ENCODE data around the gene LARGE1. TPM values are rescaled to one million over a fixed set of nuclear protein-coding genes. Genes with fewer than 3 reads are reported as not detected.

Gene LARGE1
- total RNA-seq, 2 experiments from 2014 or later: 0.81 to 2.0 TPM

DNA sequence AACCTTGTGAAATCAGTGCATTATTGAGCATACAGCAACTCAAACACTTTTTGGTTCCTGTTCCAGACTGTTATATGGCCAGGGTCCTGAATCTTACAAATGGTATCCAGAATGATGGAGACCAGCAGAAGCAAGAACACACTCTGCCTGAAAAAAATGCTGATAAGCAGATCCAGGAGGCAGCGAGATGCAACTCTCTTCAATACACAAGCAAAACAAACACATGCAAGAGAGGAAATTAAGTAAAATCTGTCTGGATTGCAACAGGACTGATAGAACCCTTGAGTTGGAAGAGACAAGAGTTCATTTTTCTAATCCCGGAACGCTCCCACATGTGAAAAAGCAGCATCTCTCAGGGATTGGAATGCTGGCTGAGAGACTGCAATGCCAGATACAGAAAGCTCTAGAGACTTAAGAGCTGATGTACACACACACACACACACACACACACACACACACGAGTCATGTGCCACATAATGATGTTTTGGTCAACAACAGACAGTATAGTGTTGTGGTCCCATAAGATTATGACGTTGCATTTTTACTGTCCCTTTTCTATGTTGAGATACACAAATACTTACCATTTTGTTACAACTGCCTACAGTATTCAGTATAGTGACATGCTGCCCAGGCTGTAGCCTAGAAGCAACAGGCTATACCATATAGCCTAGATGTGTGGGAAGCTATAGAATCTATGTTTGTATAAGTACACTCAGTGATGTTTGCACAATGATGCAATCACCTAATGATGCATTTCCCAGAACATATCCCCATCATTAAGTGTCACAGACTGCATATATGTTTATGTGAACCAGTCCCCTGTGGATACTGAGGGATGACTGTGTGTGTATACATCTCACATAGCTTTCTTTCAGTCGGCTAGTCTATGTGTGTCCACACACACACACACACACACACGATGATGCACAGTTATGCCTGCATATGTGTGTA is 406.6 kb downstream of the LARGE1 start:
- CTCF ChIA-PET: no interaction called here
- H3K4me1 Mint-ChIP-seq (ENCODE audit: low read depth): no peaks in the 10 kb centered on the region
- H3K27ac Mint-ChIP-seq: no peak overlapping the region
- DNase-seq: no peak
- no peaks in the 10 kb centered on the region for H3K9me3 Mint-ChIP-seq
- no peaks in the 10 kb centered on the region for H3K27me3 Mint-ChIP-seq
- H3K36me3 Mint-ChIP-seq: no peaks in the 10 kb centered on the region
- intact Hi-C loops (cut with micrococcal nuclease): no loop called here
- no peak overlapping the region for H3K4me3 Mint-ChIP-seq
- POLR2A ChIA-PET: no interaction called here

- no peak for DNase-seq
- ChIA-PET CTCF (no interaction called here), POLR2A (no interaction called here)
- H3K27ac Mint-ChIP-seq: no peak overlapping the region
- H3K27me3 Mint-ChIP-seq: no peaks in the 10 kb centered on the region
- H3K4me3 Mint-ChIP-seq: no peak overlapping the region
- no peaks in the 10 kb centered on the region for H3K4me1 Mint-ChIP-seq (ENCODE audit: low read depth)
- intact Hi-C loops (cut with micrococcal nuclease): no loop called here
- H3K9me3 Mint-ChIP-seq: no peaks in the 10 kb centered on the region
- H3K36me3 Mint-ChIP-seq: no peaks in the 10 kb centered on the region
Observed at GRCh38 chr22:33512908-33513307, 407.4 kb downstream of the LARGE1 start.

DNA sequence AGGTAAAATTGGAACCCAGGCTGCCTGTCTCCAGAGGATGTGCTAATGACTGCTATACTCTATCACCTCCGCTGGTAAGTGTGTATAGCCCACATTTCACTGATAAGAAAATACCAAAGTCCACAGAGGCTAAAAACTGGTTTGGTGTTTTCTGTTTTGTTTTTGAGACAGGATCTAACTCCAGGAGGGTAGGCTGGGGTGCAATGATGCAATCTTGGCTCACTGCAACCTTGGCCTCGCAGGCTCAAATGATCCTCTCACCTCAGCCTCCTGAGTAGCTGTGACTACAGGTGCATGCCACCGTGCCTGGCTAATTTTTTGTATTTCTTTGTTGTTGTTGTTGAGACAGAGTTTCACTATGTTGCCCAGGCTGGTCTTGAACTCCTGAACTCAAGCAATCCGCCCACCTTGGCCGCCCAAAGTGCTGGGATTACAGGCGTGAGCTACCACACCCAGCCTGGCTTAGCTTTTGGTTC is 409.8 kb downstream of the LARGE1 start:
- Mint-ChIP-seq H3K36me3 (no peaks in the 10 kb centered on the region), H3K4me3 (no peak overlapping the region), H3K9me3 (no peaks in the 10 kb centered on the region), H3K27me3 (no peaks in the 10 kb centered on the region), H3K4me1 (ENCODE audit: low read depth) (no peaks in the 10 kb centered on the region), H3K27ac (no peak overlapping the region)
- DNase-seq: no peak
- intact Hi-C loops (cut with micrococcal nuclease): no loop called here
- CTCF ChIA-PET: interaction anchor here (1.0 to 1.1 kb wide), 2 partner anchors 11 to 19 kb away, joined by 3 read pairs; no protein-coding TSS in a partner anchor
- POLR2A ChIA-PET: no interaction called here

DNA sequence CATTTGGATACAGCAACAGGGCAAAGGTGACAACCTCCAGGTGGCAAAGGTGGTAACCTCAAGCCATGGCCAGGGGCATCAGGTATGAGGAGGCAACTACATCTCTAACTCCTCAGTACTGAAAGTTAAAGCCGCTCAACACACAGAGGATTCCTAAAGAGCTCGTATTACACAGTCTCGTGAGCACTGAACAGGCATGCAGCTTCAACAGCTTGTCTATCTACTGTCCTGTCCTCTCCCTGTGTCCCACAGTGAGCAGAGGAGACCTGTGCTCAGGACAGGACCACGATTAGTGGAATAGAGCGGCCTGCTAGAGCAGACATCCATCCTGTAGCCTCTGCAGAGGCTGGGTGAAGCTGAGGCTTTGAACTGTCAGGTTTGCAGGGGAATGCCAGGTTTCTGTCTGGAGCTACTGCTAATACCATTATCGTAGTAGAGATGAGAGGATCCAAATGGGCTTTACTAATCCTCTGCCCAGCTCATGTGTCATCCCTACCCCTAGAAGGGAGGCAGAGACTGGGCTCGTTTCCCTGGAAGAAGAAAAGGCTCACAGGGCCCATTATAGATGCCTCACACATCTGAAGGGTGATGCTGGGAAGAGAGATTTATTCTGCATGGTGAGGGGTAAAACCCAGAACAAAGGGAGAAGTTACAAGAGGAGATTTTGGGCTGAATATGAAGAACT is 415.2 kb downstream of the LARGE1 start:
- DNase-seq: no peak
- Mint-ChIP-seq H3K36me3 (no peaks in the 10 kb centered on the region), H3K27ac (no peak overlapping the region), H3K4me3 (no peak overlapping the region), H3K4me1 (ENCODE audit: low read depth) (no peaks in the 10 kb centered on the region), H3K9me3 (no peaks in the 10 kb centered on the region), H3K27me3 (no peaks in the 10 kb centered on the region)
- ChIA-PET CTCF (no interaction called here), POLR2A (no interaction called here)
- intact Hi-C loops (cut with micrococcal nuclease): no loop called here

- intact Hi-C loops (cut with micrococcal nuclease): no loop called here
- H3K9me3 Mint-ChIP-seq: no peaks in the 10 kb centered on the region
- no peak overlapping the region for H3K27ac Mint-ChIP-seq
- H3K27me3 Mint-ChIP-seq: no peaks in the 10 kb centered on the region
- no peaks in the 10 kb centered on the region for H3K36me3 Mint-ChIP-seq
- ChIA-PET POLR2A (no interaction called here), CTCF (no interaction called here)
- DNase-seq: no peak
- no peaks in the 10 kb centered on the region for H3K4me1 Mint-ChIP-seq (ENCODE audit: low read depth)
- H3K4me3 Mint-ChIP-seq: no peak overlapping the region
Observed at GRCh38 chr22:33496112-33496511, 424.2 kb downstream of the LARGE1 start.

- Mint-ChIP-seq H3K36me3 (no peaks in the 10 kb centered on the region), H3K4me3 (no peak overlapping the region), H3K27me3 (no peaks in the 10 kb centered on the region), H3K27ac (no peak overlapping the region), H3K4me1 (ENCODE audit: low read depth) (no peaks in the 10 kb centered on the region), H3K9me3 (peaks cover 6% of the 10 kb centered on the region)
- DNase-seq: no peak
- ChIA-PET CTCF (interaction anchor here (0.7 kb wide), 1 partner anchor 192 kb away, joined by 3 read pairs; no protein-coding TSS in a partner anchor), POLR2A (no interaction called here)
- intact Hi-C loops (cut with micrococcal nuclease): no loop called here
Observed at GRCh38 chr22:33493476-33494205, 426.6 kb downstream of the LARGE1 start.

GRCh38 chr22:33492210-33492651 is 428.0 kb downstream of the LARGE1 start:
- Mint-ChIP-seq H3K9me3 (peaks cover 6% of the 10 kb centered on the region), H3K4me3 (no peak overlapping the region), H3K36me3 (no peaks in the 10 kb centered on the region), H3K27ac (no peak overlapping the region), H3K27me3 (no peaks in the 10 kb centered on the region), H3K4me1 (ENCODE audit: low read depth) (no peaks in the 10 kb centered on the region)
- intact Hi-C loops (cut with micrococcal nuclease): no loop called here
- no peak for DNase-seq
- CTCF ChIA-PET: interaction anchor here (1.0 kb wide), 1 partner anchor 19 kb away, joined by 3 read pairs; no protein-coding TSS in a partner anchor
- POLR2A ChIA-PET: no interaction called here

GRCh38 chr22:33487041-33487716 is 433.1 kb downstream of the LARGE1 start:
- CTCF ChIA-PET: no interaction called here
- intact Hi-C loops (cut with micrococcal nuclease): no loop called here

GRCh38 chr22:33481550-33481949 is 438.7 kb downstream of the LARGE1 start:
- Mint-ChIP-seq H3K36me3 (no peaks in the 10 kb centered on the region), H3K4me3 (no peak overlapping the region), H3K27ac (no peak overlapping the region), H3K9me3 (peaks cover under 1% of the 10 kb centered on the region), H3K4me1 (ENCODE audit: low read depth) (no peaks in the 10 kb centered on the region), H3K27me3 (no peaks in the 10 kb centered on the region)
- DNase-seq: no peak
- intact Hi-C loops (cut with micrococcal nuclease): no loop called here
- CTCF ChIA-PET: no interaction called here
- POLR2A ChIA-PET: no interaction called here

More at GRCh38 chr22:33487041-33487716, 433.1 kb downstream of the LARGE1 start:
- Mint-ChIP-seq H3K27me3 (no peaks in the 10 kb centered on the region), H3K36me3 (no peaks in the 10 kb centered on the region), H3K4me3 (no peak overlapping the region), H3K4me1 (ENCODE audit: low read depth) (no peaks in the 10 kb centered on the region), H3K27ac (no peak overlapping the region), H3K9me3 (peaks cover 6% of the 10 kb centered on the region)
- no peak for DNase-seq
- POLR2A ChIA-PET: no interaction called here

DNA sequence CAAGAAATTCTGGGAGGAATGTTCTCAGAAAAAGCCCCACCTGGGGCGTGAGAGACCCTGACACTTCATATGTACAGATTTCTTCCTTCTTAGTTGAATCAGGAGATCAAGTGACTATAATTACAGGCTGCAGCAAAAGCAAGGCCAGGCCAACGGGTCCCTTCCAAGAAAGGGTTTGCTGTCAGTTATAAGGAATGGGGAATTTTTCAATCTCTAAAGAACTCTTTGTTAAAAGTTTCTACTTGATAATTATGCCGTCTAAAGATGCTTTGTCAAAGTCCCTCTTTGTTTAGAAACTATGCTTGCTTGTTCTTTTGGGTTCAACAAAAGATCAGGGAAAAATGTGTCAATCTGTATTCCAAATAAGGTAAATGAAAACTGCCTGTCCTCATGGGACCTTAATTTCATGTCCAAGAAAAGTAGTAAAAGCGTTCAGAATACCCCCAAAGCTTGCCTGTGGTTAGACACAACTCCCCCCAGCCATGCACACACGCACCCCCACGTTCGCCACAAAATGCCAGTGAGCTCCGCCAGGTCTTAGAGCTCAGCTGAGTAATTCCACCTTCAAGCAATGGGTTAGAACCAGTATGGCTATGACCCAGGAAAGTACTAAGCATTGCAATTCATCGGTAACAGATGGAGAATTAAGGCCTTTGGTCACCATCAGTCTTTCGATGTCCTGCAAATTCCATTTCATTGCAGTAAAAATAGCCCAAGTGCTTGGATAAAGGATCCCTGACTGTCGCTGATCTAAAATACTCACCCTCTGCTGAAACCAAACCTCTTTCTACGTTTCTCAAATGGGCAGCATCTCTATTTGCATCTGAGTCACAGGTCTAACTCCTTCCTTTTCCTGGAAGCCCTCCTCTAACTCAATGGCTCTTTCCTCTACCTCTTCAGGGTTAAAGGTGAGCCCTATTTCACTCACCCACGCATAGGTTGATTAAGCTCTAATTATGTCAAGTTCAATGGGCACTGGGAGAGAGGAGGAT is 442.9 kb downstream of the LARGE1 start:
- POLR2A ChIA-PET: no interaction called here
- Mint-ChIP-seq H3K27ac (no peak overlapping the region), H3K36me3 (no peaks in the 10 kb centered on the region), H3K27me3 (no peaks in the 10 kb centered on the region), H3K9me3 (peaks cover 9% of the 10 kb centered on the region), H3K4me3 (no peak overlapping the region), H3K4me1 (ENCODE audit: low read depth) (no peaks in the 10 kb centered on the region)
- DNase-seq: no peak
- CTCF ChIA-PET: no interaction called here
- intact Hi-C loops (cut with micrococcal nuclease): no loop called here

- Mint-ChIP-seq H3K36me3 (no peaks in the 10 kb centered on the region), H3K4me1 (ENCODE audit: low read depth) (no peaks in the 10 kb centered on the region), H3K9me3 (peaks cover 12% of the 10 kb centered on the region), H3K27ac (no peak overlapping the region), H3K4me3 (no peak overlapping the region), H3K27me3 (no peaks in the 10 kb centered on the region)
- CTCF ChIA-PET: no interaction called here
- POLR2A ChIA-PET: no interaction called here
- DNase-seq: no peak
- intact Hi-C loops (cut with micrococcal nuclease): no loop called here
Observed at GRCh38 chr22:33476716-33477115, 443.6 kb downstream of the LARGE1 start.

Measured in activated CD4-positive, alpha-beta memory T cell treated with anti-CD3 and anti-CD28 coated beads for 36 hours (primary cell).